GM23338 (cell line): ENCODE measurements around the gene PDE10A.

ENCODE experiments used
- CREB1 ChIP-seq: fragments of 250-450 bp; sonication (Bioruptor Pico); IDR thresholded peaks from 2 replicates; pipeline ENCODE4 v1.5.0; 2020; ENCODE audit warnings: low read depth, mild to moderate bottlenecking, moderate library complexity
- CTCF ChIP-seq, 2 experiments: fragments of 200-600 bp in 1 of 2; sonication (generic) in 1 of 2; conservative IDR thresholded peaks; 2 replicates each; pipeline versions ENCODE4 v1.5.1 to v1.6.1; 2016 to 2017; ENCODE audit warnings: antibody characterized with exemption in 2 of 2, low read depth in 2 of 2, mild to moderate bottlenecking in 2 of 2, moderate library complexity in 1 of 2
- EZH2 ChIP-seq: fragments of 200-600 bp; sonication (generic); IDR thresholded peaks from one replicate; pipeline ENCODE4 v1.8.0; 2017; ENCODE audit warnings: antibody characterized with exemption, mild to moderate bottlenecking, low read depth; ENCODE audit not compliant: unreplicated experiment
- EZH2phosphoT487 ChIP-seq: fragments of 200-600 bp; sonication (generic); IDR thresholded peaks from one replicate; pipeline ENCODE4 v1.8.1; 2018; ENCODE audit warnings: antibody characterized with exemption; ENCODE audit not compliant: unreplicated experiment
- JUNB ChIP-seq: IDR thresholded peaks from one replicate; pipeline ENCODE4 v1.6.1; 2016; ENCODE audit warnings: antibody characterized with exemption; ENCODE audit not compliant: unreplicated experiment
- REST ChIP-seq: IDR thresholded peaks from one replicate; pipeline ENCODE4 v1.6.1; 2018; ENCODE audit warnings: antibody characterized with exemption; ENCODE audit not compliant: unreplicated experiment
- ZNF114 ChIP-seq: fragments of 250-450 bp; sonication (Bioruptor Pico); IDR thresholded peaks from 2 replicates; pipeline ENCODE4 v1.5.0; 2020; ENCODE audit warnings: mild to moderate bottlenecking, moderate library complexity

- no peak for TF ChIP-seq CTCF (conservative IDR thresholded peaks at IDR 0.05; ENCODE audit: low read depth in 2 of 2)
- no peak for TF ChIP-seq ZNF114 (CRISPR knock-in tag)
- no peak for TF ChIP-seq EZH2phosphoT487
- TF ChIP-seq CREB1: no peak
- TF ChIP-seq EZH2: no peak
- no peak for TF ChIP-seq JUNB
- no peak for TF ChIP-seq REST
These were observed 240.8 kb downstream of the PDE10A start for GRCh38 chr6:165422192-165422591.
